SU-DHL-6 (cell line): ENCODE results near the gene CPAMD8.
"Not testable (repeated sequence)": the region's sequence is repeated elsewhere in the genome, so short reads cannot be mapped to it uniquely, and the experiment has no call there.

Experiments used
- H2AFZ ChIP-seq: fragments of 200-600 bp; sonication (generic); 2 replicates; pipeline ENCODE4 v1.6.1; 2014; ENCODE audit warnings: low read depth, mild to moderate bottlenecking, moderate library complexity, mixed read lengths, antibody characterized with exemption, low read length; ENCODE audit not compliant: severe bottlenecking
- H3F3A ChIP-seq: fragments of 200-600 bp; shearing (Covaris generic); 2 replicates; pipeline ENCODE4 v1.6.0; 2016; ENCODE audit warnings: antibody characterized with exemption, mild to moderate bottlenecking; ENCODE audit not compliant: insufficient read depth
- H3K27ac ChIP-seq: fragments of 200-600 bp; sonication (generic); 2 replicates; pipeline ENCODE4 v1.5.1; 2016; ENCODE audit warnings: low read depth, mild to moderate bottlenecking, low read length, moderate library complexity, mixed read lengths
- H3K27me3 ChIP-seq: fragments of 200-600 bp; sonication (generic), shearing (Covaris generic); 2 replicates; pipeline ENCODE4 v1.6.0; 2014; ENCODE audit warnings: mild to moderate bottlenecking, low read length
- H3K36me3 ChIP-seq: fragments of 200-600 bp; sonication (generic); 2 replicates; pipeline ENCODE4 v1.6.1; 2014; ENCODE audit warnings: mild to moderate bottlenecking, low read length, mixed read lengths
- H3K4me2 ChIP-seq: fragments of 300-600, 200-600 bp; shearing (Covaris generic), sonication (generic); 2 replicates; pipeline ENCODE4 v1.6.0; 2014; ENCODE audit warnings: low read length, low read depth, mild to moderate bottlenecking; ENCODE audit not compliant: poor library complexity, severe bottlenecking
- H3K4me3 ChIP-seq: fragments of 200-600 bp; sonication (generic); 2 replicates; pipeline ENCODE4 v1.5.1; 2014; ENCODE audit warnings: antibody characterized with exemption, low read length, mild to moderate bottlenecking, mixed read lengths; ENCODE audit not compliant: insufficient read depth, poor library complexity, severe bottlenecking
- H3K79me2 ChIP-seq: fragments of 200-600 bp; sonication (generic); 2 replicates; pipeline ENCODE4 v1.6.1; 2014; ENCODE audit warnings: mild to moderate bottlenecking, low read length, moderate library complexity; ENCODE audit not compliant: insufficient read depth
- H3K9ac ChIP-seq: fragments of 200-600 bp; sonication (generic); 2 replicates; pipeline ENCODE4 v1.7.0; 2014; ENCODE audit warnings: mild to moderate bottlenecking, low read length
- H3K9me2 ChIP-seq: fragments of 200-600 bp; sonication (generic); replicated peaks from 2 replicates; pipeline ENCODE4 v1.6.1; 2014; ENCODE audit warnings: low read length; ENCODE audit not compliant: insufficient read depth
- H3K9me3 ChIP-seq: fragments of 200-600 bp; sonication (generic); 2 replicates; pipeline ENCODE4 v1.6.1; 2014; ENCODE audit warnings: low read length, mixed read lengths; ENCODE audit not compliant: insufficient read depth
- H4K20me1 ChIP-seq: fragments of 200-600 bp; sonication (generic); 2 replicates; pipeline ENCODE4 v1.6.1; 2014; ENCODE audit warnings: low read depth, mild to moderate bottlenecking, antibody characterized with exemption, low read length, moderate library complexity, mixed read lengths
- CTCF ChIP-seq: fragments of 200-600 bp; sonication (generic); IDR thresholded peaks from one replicate; pipeline ENCODE4 v1.5.1; 2017; ENCODE audit warnings: antibody characterized with exemption, mild to moderate bottlenecking, low read length, moderate library complexity; ENCODE audit not compliant: insufficient read depth, poor library complexity, severe bottlenecking
- EZH2phosphoT487 ChIP-seq: fragments of 200-600 bp; sonication (generic), shearing (Covaris generic); conservative IDR thresholded peaks from 2 replicates; pipeline ENCODE4 v1.6.1; 2018; ENCODE audit warnings: mild to moderate bottlenecking, antibody characterized with exemption, low read length, moderate library complexity, mixed read lengths

The CPAMD8 gene

GRCh38 chr19:16938211-16938610 lies 88.4 kb downstream of the CPAMD8 start:
- Histone ChIP-seq H3K79me2 (no peaks in the 10 kb centered on the region), H3K27ac (no peak overlapping the region), H3K9me3 (peaks cover 23% of the 10 kb centered on the region; the same call in 1 of the 2 replicates), H3F3A (no peaks in the 10 kb centered on the region), H4K20me1 (no peaks in the 10 kb centered on the region), H3K9me2 (no peaks in the 10 kb centered on the region), H3K27me3 (no peaks in the 10 kb centered on the region), H2AFZ (no peak overlapping the region), H3K4me3 (no peak overlapping the region), H3K4me2 (no peak overlapping the region), H3K36me3 (peaks cover 3% of the 10 kb centered on the region; the same call in 1 of the 2 replicates), H3K9ac (no peak overlapping the region)
- no peak for TF ChIP-seq CTCF
- no peak for TF ChIP-seq EZH2phosphoT487

DNA sequence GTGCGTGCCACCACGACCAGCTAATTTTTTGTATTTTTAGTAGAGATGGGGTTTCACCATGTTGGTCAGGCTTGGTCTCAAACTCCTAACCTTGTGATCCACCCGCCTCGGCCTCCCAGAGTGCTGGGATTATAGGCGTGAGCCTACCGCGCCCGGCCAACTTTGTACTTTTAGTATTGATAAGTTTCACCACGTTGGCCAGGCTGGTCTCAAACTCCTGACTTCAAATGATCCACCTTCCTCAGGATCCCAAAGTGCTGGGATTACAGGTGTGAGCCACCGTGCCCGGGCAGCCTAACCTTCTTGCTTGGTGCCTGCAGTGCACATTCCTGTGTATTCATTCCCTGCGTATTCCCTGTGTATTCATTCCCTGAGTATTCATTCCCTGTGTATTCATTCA lies 88.8 kb downstream of the CPAMD8 start:
- H3K27ac ChIP-seq, H3K27me3 ChIP-seq, H3F3A ChIP-seq, H3K4me3 ChIP-seq, H3K9ac ChIP-seq, H2AFZ ChIP-seq, H3K36me3 ChIP-seq, H3K4me2 ChIP-seq, H3K79me2 ChIP-seq, H4K20me1 ChIP-seq, H3K9me2 ChIP-seq: not testable (repeated sequence)
- peaks cover 23% of the 10 kb centered on the region; the same call in 1 of the 2 replicates for H3K9me3 ChIP-seq

GRCh38 chr19:16936901-16937300 lies 89.7 kb downstream of the CPAMD8 start:
- H3K4me2 ChIP-seq, result no peak overlapping the region
- H3K9me2 ChIP-seq, result no peaks in the 10 kb centered on the region

More at GRCh38 chr19:16936901-16937300, 89.7 kb downstream of the CPAMD8 start:
- H2AFZ ChIP-seq, result no peak overlapping the region
- no peaks in the 10 kb centered on the region; the same call in 1 of the 2 replicates for H3K27me3 ChIP-seq
- peaks cover 23% of the 10 kb centered on the region; the same call in 1 of the 2 replicates for H3K9me3 ChIP-seq
- no peak overlapping the region for H3K9ac ChIP-seq
- H4K20me1 ChIP-seq, result no peaks in the 10 kb centered on the region
- no peak overlapping the region for H3K27ac ChIP-seq
- peaks cover 3% of the 10 kb centered on the region; the same call in 1 of the 2 replicates for H3K36me3 ChIP-seq
- no peaks in the 10 kb centered on the region for H3F3A ChIP-seq
- TF ChIP-seq EZH2phosphoT487, result no peak
- TF ChIP-seq CTCF, result no peak
- H3K4me3 ChIP-seq, result no peak overlapping the region
- no peaks in the 10 kb centered on the region for H3K79me2 ChIP-seq
